HEK293 (cell line): ENCODE results near the gene N4BP2L2.

Experiments used
- CTCF ChIA-PET: fragments of 350-600 bp; formaldehyde crosslinking; extraction: SDS; loops from one replicate; lab custom pipeline; 2021; ENCODE audit warnings: antibody characterized with exemption; lab: Yijun Ruan, JAX
- POLR2A ChIA-PET: fragments of 300-600 bp; formaldehyde crosslinking; extraction: SDS; loops from one replicate; lab custom pipeline; 2020; ENCODE audit warnings: antibody characterized with exemption, inconsistent platforms; lab: Yijun Ruan, JAX
- H3K27ac ChIP-seq: fragments of 200-500 bp; sonication (Bioruptor generic); 2 replicates; pipeline ENCODE4 v1.5.1; 2014; ENCODE audit warnings: low read depth, low read length, control low read depth, inconsistent platforms; ENCODE audit errors: extremely low read depth
- H3K36me3 ChIP-seq, 2 experiments: fragments of 200-500 bp in 1 of 2; sonication (Bioruptor generic) in 1 of 2; 1 replicate in 1 of 2; 2 replicates in 1 of 2; pipeline ENCODE4 v1.5.1; 2014 to 2017; ENCODE audit warnings: inconsistent platforms in 2 of 2, low read length in 2 of 2; ENCODE audit not compliant: control insufficient read depth in 2 of 2, insufficient read depth in 1 of 2
- H3K4me1 ChIP-seq: fragments of 200-500 bp; sonication (Bioruptor generic); 2 replicates; pipeline ENCODE4 v1.5.1; 2014; ENCODE audit warnings: mild to moderate bottlenecking, low read length, inconsistent platforms; ENCODE audit not compliant: control insufficient read depth, insufficient read depth
- H3K4me3 ChIP-seq: 2 replicates; pipeline ENCODE4 v1.5.1; 2011; ENCODE audit warnings: low read depth, mild to moderate bottlenecking, control low read depth, low read length, moderate library complexity
- H3K9me3 ChIP-seq: fragments of 200-500 bp; sonication (Bioruptor generic); 2 replicates; pipeline ENCODE4 v1.5.1; 2014; ENCODE audit warnings: low read depth, low read length, inconsistent platforms; ENCODE audit not compliant: control insufficient read depth, insufficient read depth
- GLI4 ChIP-seq: fragments of 450-650 bp; formaldehyde crosslinking; IDR thresholded peaks from 2 replicates; pipeline ENCODE4 v1.5.1; 2016; ENCODE audit warnings: missing biosample characterization, missing genetic modification characterization
- GLIS1 ChIP-seq: fragments of 450-650 bp; formaldehyde crosslinking; IDR thresholded peaks from 2 replicates; pipeline ENCODE4 v1.5.1; 2016; ENCODE audit warnings: missing biosample characterization, missing genetic modification characterization
- HOXD13 ChIP-seq: sonication (generic); formaldehyde crosslinking; IDR thresholded peaks from 2 replicates; pipeline ENCODE4 v1.8.0; 2022; ENCODE audit warnings: missing genetic modification reagents, borderline replicate concordance
- OSR2 ChIP-seq: fragments of 450-650 bp; formaldehyde crosslinking; IDR thresholded peaks from 2 replicates; pipeline ENCODE4 v1.5.1; 2016; ENCODE audit warnings: missing biosample characterization, missing genetic modification characterization
- PRDM10 ChIP-seq: fragments of 450-650 bp; formaldehyde crosslinking; IDR thresholded peaks from 2 replicates; pipeline ENCODE4 v1.5.1; 2016; ENCODE audit warnings: missing biosample characterization, missing genetic modification characterization
- ZBTB11 ChIP-seq: fragments of 450-650 bp; formaldehyde crosslinking; conservative IDR thresholded peaks from 2 replicates; pipeline ENCODE4 v1.5.1; 2016; ENCODE audit warnings: low read depth, missing biosample characterization, missing genetic modification characterization
- ZNF138 ChIP-seq: fragments of 450-650 bp; formaldehyde crosslinking; IDR thresholded peaks from 2 replicates; pipeline ENCODE4 v1.5.1; 2016; ENCODE audit warnings: missing biosample characterization, missing genetic modification characterization, borderline replicate concordance
- ZNF148 ChIP-seq: fragments of 450-650 bp; formaldehyde crosslinking; IDR thresholded peaks from 2 replicates; pipeline ENCODE4 v1.5.0; 2017; ENCODE audit warnings: missing biosample characterization, missing genetic modification characterization, borderline replicate concordance
- ZNF157 ChIP-seq: fragments of 450-650 bp; formaldehyde crosslinking; IDR thresholded peaks from 2 replicates; pipeline ENCODE4 v1.5.1; 2016; ENCODE audit warnings: missing biosample characterization, missing genetic modification characterization
- ZNF169 ChIP-seq: fragments of 450-650 bp; formaldehyde crosslinking; IDR thresholded peaks from 2 replicates; pipeline ENCODE4 v1.5.1; 2016; ENCODE audit warnings: missing biosample characterization, missing genetic modification characterization
- ZNF211 ChIP-seq: fragments of 450-650 bp; formaldehyde crosslinking; IDR thresholded peaks from 2 replicates; pipeline ENCODE4 v1.5.1; 2016; ENCODE audit warnings: low read depth, missing biosample characterization, missing genetic modification characterization
- ZNF350 ChIP-seq: fragments of 450-650 bp; formaldehyde crosslinking; IDR thresholded peaks from 2 replicates; pipeline ENCODE4 v1.5.0; 2017; ENCODE audit warnings: missing biosample characterization, mild to moderate bottlenecking, missing genetic modification characterization
- ZNF362 ChIP-seq: fragments of 450-650 bp; formaldehyde crosslinking; IDR thresholded peaks from 2 replicates; pipeline ENCODE4 v1.5.1; 2016; ENCODE audit warnings: missing biosample characterization, missing genetic modification characterization
- ZNF423 ChIP-seq: fragments of 450-650 bp; formaldehyde crosslinking; IDR thresholded peaks from 2 replicates; pipeline ENCODE4 v1.5.1; 2016; ENCODE audit warnings: missing biosample characterization, missing genetic modification characterization
- ZNF558 ChIP-seq: fragments of 450-650 bp; formaldehyde crosslinking; IDR thresholded peaks from 2 replicates; pipeline ENCODE4 v1.5.1; 2016; ENCODE audit warnings: missing biosample characterization, missing genetic modification characterization
- ZNF561 ChIP-seq: fragments of 450-650 bp; IDR thresholded peaks from 2 replicates; pipeline ENCODE4 v1.5.1; 2018; ENCODE audit warnings: missing biosample characterization, missing genetic modification characterization, borderline replicate concordance
- ZNF596 ChIP-seq: fragments of 450-650 bp; IDR thresholded peaks from 2 replicates; pipeline ENCODE4 v1.5.0; 2018; ENCODE audit warnings: missing biosample characterization, mild to moderate bottlenecking, missing genetic modification characterization, moderate library complexity
- ZNF629 ChIP-seq: fragments of 450-650 bp; formaldehyde crosslinking; IDR thresholded peaks from 2 replicates; pipeline ENCODE4 v1.5.1; 2017; ENCODE audit warnings: missing biosample characterization, missing genetic modification characterization
- ZSCAN18 ChIP-seq: fragments of 450-650 bp; formaldehyde crosslinking; IDR thresholded peaks from 2 replicates; pipeline ENCODE4 v1.5.1; 2016; ENCODE audit warnings: missing biosample characterization, missing genetic modification characterization
- ZSCAN23 ChIP-seq: fragments of 450-650 bp; formaldehyde crosslinking; IDR thresholded peaks from 2 replicates; pipeline ENCODE4 v1.5.1; 2016; ENCODE audit warnings: missing biosample characterization, missing genetic modification characterization

The N4BP2L2 gene

GRCh38 chr13:32499538-32500210, 38.9 kb downstream of the N4BP2L2 start (continued):
- TF ChIP-seq ZBTB11 (no peak), ZNF362 (tag by site-specific recombination) (no peak), ZNF350 (tag by site-specific recombination) (no peak), ZNF423 (tag by site-specific recombination) (no peak), ZNF138 (no peak), ZSCAN18 (tag by site-specific recombination) (no peak), PRDM10 (tag by site-specific recombination) (no peak), ZNF157 (tag by site-specific recombination) (no peak), GLIS1 (tag by site-specific recombination) (no peak), GLI4 (no peak), ZNF561 (tag by site-specific recombination) (no peak)

- Histone ChIP-seq H3K27ac (no peak overlapping the region), H3K4me3 (no peak overlapping the region), H3K36me3 (no peaks in the 10 kb centered on the region; a peak in 1 of 3 replicates), H3K4me1 (no peaks in the 10 kb centered on the region), H3K9me3 (no peaks in the 10 kb centered on the region)
- ChIA-PET POLR2A (no interaction called here), CTCF (no interaction called here)
- TF ChIP-seq ZNF629 (tag by site-specific recombination) (no peak), OSR2 (no peak), HOXD13 (CRISPR knock-in tag) (no peak), ZNF148 (tag by site-specific recombination) (no peak), ZNF558 (tag by site-specific recombination) (no peak), ZSCAN23 (tag by site-specific recombination) (no peak), ZNF211 (tag by site-specific recombination) (no peak), ZNF169 (tag by site-specific recombination) (no peak), ZNF596 (tag by site-specific recombination) (no peak)
Measured at GRCh38 chr13:32497589-32497988, 41.0 kb downstream of the N4BP2L2 start.
